GM21529 (cell line): ENCODE data around the gene PIP5KL1.

ENCODE experiments used
- ATAC-seq: cut with Tn5 transposase; IDR thresholded peaks from one replicate; pipeline ENCODE4 v1.9.1; 2021; ENCODE audit not compliant: unreplicated experiment

PIP5KL1 gene

GRCh38 chr9:127968700-127969383 lies 38.3 kb upstream of the PIP5KL1 start:
- no peak for ATAC-seq

GRCh38 chr9:127968042-127968441 lies 37.5 kb upstream of the PIP5KL1 start:
- ATAC-seq, result no peak

- no peak for ATAC-seq
Measured at GRCh38 chr9:127967151-127967809, 36.7 kb upstream of the PIP5KL1 start.

- no peak for ATAC-seq
Measured at GRCh38 chr9:127966416-127967150, 36.0 kb upstream of the PIP5KL1 start.

- ATAC-seq, result no peak
Measured at GRCh38 chr9:127965953-127966352, 35.4 kb upstream of the PIP5KL1 start.

GRCh38 chr9:127963359-127964064 lies 32.9 kb upstream of the PIP5KL1 start:
- ATAC-seq, result no peak

- ATAC-seq, result no peak
Measured at GRCh38 chr9:127963041-127963358, 32.4 kb upstream of the PIP5KL1 start.

- no peak for ATAC-seq
Measured at GRCh38 chr9:127962278-127962677, 31.7 kb upstream of the PIP5KL1 start.

GRCh38 chr9:127961613-127962155 lies 31.1 kb upstream of the PIP5KL1 start:
- ATAC-seq, result no peak

GRCh38 chr9:127961155-127961490 lies 30.5 kb upstream of the PIP5KL1 start:
- no peak for ATAC-seq

- no peak for ATAC-seq
Measured at GRCh38 chr9:127960410-127961154, 30.0 kb upstream of the PIP5KL1 start.

GRCh38 chr9:127959841-127960409 lies 29.3 kb upstream of the PIP5KL1 start:
- ATAC-seq, result no peak

GRCh38 chr9:127959398-127959797 lies 28.8 kb upstream of the PIP5KL1 start:
- no peak for ATAC-seq

- no peak for ATAC-seq
Measured at GRCh38 chr9:127958728-127959127, 28.2 kb upstream of the PIP5KL1 start.

GRCh38 chr9:127955294-127956015 lies 24.9 kb upstream of the PIP5KL1 start:
- no peak for ATAC-seq

- ATAC-seq, result no peak
Measured at GRCh38 chr9:127954831-127955293, 24.3 kb upstream of the PIP5KL1 start.

- ATAC-seq, result no peak
Measured at GRCh38 chr9:127953768-127954505, 23.4 kb upstream of the PIP5KL1 start.

GRCh38 chr9:127953154-127953553 lies 22.6 kb upstream of the PIP5KL1 start:
- no peak for ATAC-seq
